ENCODE results near the gene SLAMF9.

The SLAMF9 gene

GRCh38 chr1:159945483-159946241, 8.4 kb downstream of the SLAMF9 start, which contains the start of gene IGSF9:
Gene IGSF9 (minus strand): TSS chr1:159945613. CDS start chr1:159943454, 2,159 bp downstream.
- TF ChIP-seq ZBTB7A (IDR thresholded peaks at IDR 0.05; ENCODE audit: low read depth) (peak; percentile 92; the same call in 1 of the 2 replicates), TCF12 (IDR thresholded peaks at IDR 0.05; ENCODE audit: low read depth) (peak; percentile 95), FOXM1 (IDR thresholded peaks at IDR 0.05; ENCODE audit: borderline replicate concordance, low read depth) (peak; percentile 62), RAD21 (IDR thresholded peaks at IDR 0.05; ENCODE audit: low read depth) (peak; percentile 37; the same call in 1 of the 2 replicates), CEBPB (IDR thresholded peaks at IDR 0.05) (peak; percentile 35; the same call in 1 of the 2 replicates), YY1 (IDR thresholded peaks at IDR 0.05; ENCODE audit: low read depth) (peak; percentile 80), TEAD4 (IDR thresholded peaks at IDR 0.05) (peak; percentile 75), NFIC (IDR thresholded peaks at IDR 0.05) (peak; percentile 98), CREB1 (IDR thresholded peaks at IDR 0.05; ENCODE audit: low read depth) (peak; percentile 37), USF1 (IDR thresholded peaks at IDR 0.05) (peak; percentile 79), TAF1 (IDR thresholded peaks at IDR 0.05; ENCODE audit: low read depth) (peak; percentile 49; the same call in 1 of the 2 replicates), EGR1 (IDR thresholded peaks at IDR 0.05) (0 out of 2 replicates have a peak, but pooled peaks have one; percentile 45), EP300 (IDR thresholded peaks at IDR 0.05; ENCODE audit: borderline replicate concordance) (peak; percentile 90)
- TF ChIP-seq, protein P1, sequence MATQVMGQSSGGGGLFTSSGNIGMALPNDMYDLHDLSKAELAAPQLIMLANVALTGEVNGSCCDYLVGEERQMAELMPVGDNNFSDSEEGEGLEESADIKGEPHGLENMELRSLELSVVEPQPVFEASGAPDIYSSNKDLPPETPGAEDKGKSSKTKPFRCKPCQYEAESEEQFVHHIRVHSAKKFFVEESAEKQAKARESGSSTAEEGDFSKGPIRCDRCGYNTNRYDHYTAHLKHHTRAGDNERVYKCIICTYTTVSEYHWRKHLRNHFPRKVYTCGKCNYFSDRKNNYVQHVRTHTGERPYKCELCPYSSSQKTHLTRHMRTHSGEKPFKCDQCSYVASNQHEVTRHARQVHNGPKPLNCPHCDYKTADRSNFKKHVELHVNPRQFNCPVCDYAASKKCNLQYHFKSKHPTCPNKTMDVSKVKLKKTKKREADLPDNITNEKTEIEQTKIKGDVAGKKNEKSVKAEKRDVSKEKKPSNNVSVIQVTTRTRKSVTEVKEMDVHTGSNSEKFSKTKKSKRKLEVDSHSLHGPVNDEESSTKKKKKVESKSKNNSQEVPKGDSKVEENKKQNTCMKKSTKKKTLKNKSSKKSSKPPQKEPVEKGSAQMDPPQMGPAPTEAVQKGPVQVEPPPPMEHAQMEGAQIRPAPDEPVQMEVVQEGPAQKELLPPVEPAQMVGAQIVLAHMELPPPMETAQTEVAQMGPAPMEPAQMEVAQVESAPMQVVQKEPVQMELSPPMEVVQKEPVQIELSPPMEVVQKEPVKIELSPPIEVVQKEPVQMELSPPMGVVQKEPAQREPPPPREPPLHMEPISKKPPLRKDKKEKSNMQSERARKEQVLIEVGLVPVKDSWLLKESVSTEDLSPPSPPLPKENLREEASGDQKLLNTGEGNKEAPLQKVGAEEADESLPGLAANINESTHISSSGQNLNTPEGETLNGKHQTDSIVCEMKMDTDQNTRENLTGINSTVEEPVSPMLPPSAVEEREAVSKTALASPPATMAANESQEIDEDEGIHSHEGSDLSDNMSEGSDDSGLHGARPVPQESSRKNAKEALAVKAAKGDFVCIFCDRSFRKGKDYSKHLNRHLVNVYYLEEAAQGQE (IDR thresholded peaks at IDR 0.05; ENCODE audit: low read depth), result no peak
- TF ChIP-seq, protein P2, sequence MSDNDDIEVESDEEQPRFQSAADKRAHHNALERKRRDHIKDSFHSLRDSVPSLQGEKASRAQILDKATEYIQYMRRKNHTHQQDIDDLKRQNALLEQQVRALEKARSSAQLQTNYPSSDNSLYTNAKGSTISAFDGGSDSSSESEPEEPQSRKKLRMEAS (IDR thresholded peaks at IDR 0.05), result peak; percentile 94

DNA sequence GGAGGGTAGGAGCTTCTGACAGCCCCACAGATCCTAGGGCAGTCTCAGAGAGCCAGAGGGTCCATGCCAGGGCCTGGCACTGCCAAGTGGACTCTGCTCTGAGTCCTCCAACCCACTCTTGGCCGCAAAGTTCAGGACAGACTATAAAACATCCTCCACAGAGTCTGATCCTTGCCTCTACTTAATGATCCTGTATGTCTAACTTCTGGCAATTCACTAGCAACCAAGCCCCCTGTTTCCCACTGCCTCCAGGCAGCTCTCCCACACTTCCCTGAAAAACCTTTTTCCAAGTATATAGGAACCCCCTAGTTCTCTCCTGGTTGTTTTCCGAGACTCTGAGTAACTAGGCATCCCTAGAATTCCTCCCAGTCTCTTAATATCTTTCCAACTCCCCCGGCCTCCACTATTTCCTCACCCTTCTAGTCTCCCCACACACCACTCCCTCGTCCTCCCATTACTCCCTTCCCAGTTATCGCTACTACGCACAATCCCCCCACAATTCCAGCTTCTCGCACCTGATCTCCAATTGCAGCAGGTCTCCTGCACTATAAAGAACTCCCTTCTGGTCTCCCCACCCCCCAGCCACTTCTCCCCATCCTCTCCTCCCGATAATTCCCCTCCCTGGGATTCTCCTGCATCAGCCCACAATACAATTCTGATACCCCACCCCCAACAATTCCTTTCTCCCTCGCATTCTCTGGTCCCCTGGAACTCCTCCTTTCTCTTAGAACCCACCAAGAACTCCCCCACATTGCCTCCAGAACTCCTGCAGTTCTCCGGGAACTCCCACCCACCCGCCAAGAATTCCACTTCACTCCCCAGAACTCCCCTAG, 9.2 kb downstream of the SLAMF9 start:
- TF ChIP-seq ZBTB7A (IDR thresholded peaks at IDR 0.05; ENCODE audit: low read depth), result no peak
- no peak for TF ChIP-seq EGR1 (IDR thresholded peaks at IDR 0.05)
- no peak for TF ChIP-seq USF1 (IDR thresholded peaks at IDR 0.05)
- no peak for TF ChIP-seq TEAD4 (IDR thresholded peaks at IDR 0.05)
- no peak for TF ChIP-seq TCF12 (IDR thresholded peaks at IDR 0.05; ENCODE audit: low read depth)
- TF ChIP-seq CEBPB (IDR thresholded peaks at IDR 0.05), result no peak
- no peak for TF ChIP-seq CREB1 (IDR thresholded peaks at IDR 0.05; ENCODE audit: low read depth)
- no peak for TF ChIP-seq EP300 (IDR thresholded peaks at IDR 0.05; ENCODE audit: borderline replicate concordance)
- TF ChIP-seq, protein P2 (IDR thresholded peaks at IDR 0.05), result no peak
- TF ChIP-seq, protein P1 (IDR thresholded peaks at IDR 0.05; ENCODE audit: low read depth), result no peak
- no peak for TF ChIP-seq FOXM1 (IDR thresholded peaks at IDR 0.05; ENCODE audit: borderline replicate concordance, low read depth)
- no peak for TF ChIP-seq NFIC (IDR thresholded peaks at IDR 0.05)
- TF ChIP-seq YY1 (IDR thresholded peaks at IDR 0.05; ENCODE audit: low read depth), result no peak

DNA sequence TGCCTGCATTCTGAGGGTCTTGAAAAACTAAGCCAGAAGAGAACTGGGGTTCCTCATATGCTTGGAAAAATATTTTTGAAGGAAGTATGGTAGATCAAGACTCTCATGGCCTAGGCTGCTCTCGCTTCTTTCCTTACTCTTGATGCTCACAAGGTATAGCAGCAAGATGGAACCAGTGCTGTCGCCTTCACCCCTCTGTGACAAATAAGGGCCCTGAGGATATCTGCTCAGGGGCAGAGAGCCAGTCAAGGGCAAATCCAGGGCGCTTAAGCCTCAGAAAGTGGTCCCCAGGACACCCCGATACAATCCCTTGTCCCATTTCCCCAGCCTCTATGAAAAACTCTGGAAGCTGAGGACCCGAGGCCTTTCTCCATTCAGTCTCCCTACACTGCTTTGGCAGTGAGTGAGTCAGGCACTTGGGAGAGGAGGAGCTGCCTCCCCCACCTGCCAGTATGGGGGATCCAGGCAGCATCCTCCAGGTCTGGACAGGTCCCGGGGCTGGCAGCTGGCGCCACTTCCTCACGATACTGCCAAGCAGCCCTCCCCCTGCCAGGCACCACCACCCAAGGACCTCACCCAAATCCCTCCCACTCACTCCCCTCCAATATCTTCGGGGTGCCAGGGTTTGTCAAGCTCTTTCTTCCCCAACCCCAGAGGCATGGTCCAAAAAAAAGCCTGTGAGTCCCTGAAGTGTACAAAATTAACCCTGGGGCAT, 10.0 kb downstream of the SLAMF9 start:
- TF ChIP-seq, protein P2 (IDR thresholded peaks at IDR 0.05), result no peak
- TF ChIP-seq TAF1 (IDR thresholded peaks at IDR 0.05; ENCODE audit: low read depth) (no peak), ZBTB7A (IDR thresholded peaks at IDR 0.05; ENCODE audit: low read depth) (no peak), RAD21 (IDR thresholded peaks at IDR 0.05; ENCODE audit: low read depth) (no peak), USF1 (IDR thresholded peaks at IDR 0.05) (no peak), CEBPB (IDR thresholded peaks at IDR 0.05) (no peak), FOXM1 (IDR thresholded peaks at IDR 0.05; ENCODE audit: borderline replicate concordance, low read depth) (no peak), EGR1 (IDR thresholded peaks at IDR 0.05) (no peak), EP300 (IDR thresholded peaks at IDR 0.05; ENCODE audit: borderline replicate concordance) (no peak)
- TF ChIP-seq, protein P1 (IDR thresholded peaks at IDR 0.05; ENCODE audit: low read depth), result no peak

Data from Ishikawa (cell line).